Mesendoderm (in vitro differentiated cells): ENCODE results near the gene POMP.
"Not testable (repeated sequence)": the region's sequence is repeated elsewhere in the genome, so short reads cannot be mapped to it uniquely, and the experiment has no call there.

Experiments
- DNase-seq: peaks from one replicate; pipeline ENCODE4 v3.0.0; 2013
- H2AK5ac ChIP-seq: 2 replicates; pipeline ENCODE4 v1.6.1; 2013; ENCODE audit warnings: low read length, inconsistent platforms
- H2BK120ac ChIP-seq: 2 replicates; pipeline ENCODE4 v1.6.1; 2013; ENCODE audit warnings: low read depth, mild to moderate bottlenecking, low read length, moderate library complexity, mixed read lengths
- H2BK15ac ChIP-seq: replicated peaks from 2 replicates; pipeline ENCODE4 v1.6.1; 2013; ENCODE audit warnings: low read depth, mild to moderate bottlenecking, moderate library complexity
- H2BK5ac ChIP-seq: 2 replicates; pipeline ENCODE4 v1.6.1; 2013; ENCODE audit warnings: low read length, inconsistent platforms
- H3K18ac ChIP-seq: 2 replicates; pipeline ENCODE4 v1.6.1; 2013; ENCODE audit warnings: mild to moderate bottlenecking, low read length, mixed read lengths
- H3K23ac ChIP-seq: one replicate; pipeline ENCODE4 v1.6.1; 2013; ENCODE audit warnings: low read length
- H3K27ac ChIP-seq: 2 replicates; pipeline ENCODE4 v1.5.1; 2013; ENCODE audit warnings: low read depth, mild to moderate bottlenecking, inconsistent platforms, low read length, moderate library complexity
- H3K27me3 ChIP-seq: 2 replicates; pipeline ENCODE4 v1.6.1; 2013; ENCODE audit warnings: low read length, control low read depth, mild to moderate bottlenecking, inconsistent platforms; ENCODE audit not compliant: insufficient read depth, poor library complexity
- H3K36me3 ChIP-seq: 2 replicates; pipeline ENCODE4 v1.6.1; 2013; ENCODE audit warnings: low read length, inconsistent platforms; ENCODE audit not compliant: control insufficient read depth, insufficient read depth
- H3K4ac ChIP-seq: one replicate; pipeline ENCODE4 v1.6.1; 2013; ENCODE audit warnings: low read depth, mild to moderate bottlenecking, low read length, moderate library complexity
- H3K4me1 ChIP-seq: 2 replicates; pipeline ENCODE4 v1.6.1; 2013; ENCODE audit warnings: low read depth, low read length, inconsistent platforms; ENCODE audit not compliant: control insufficient read depth
- H3K4me2 ChIP-seq: 2 replicates; pipeline ENCODE4 v1.6.1; 2013; ENCODE audit warnings: low read length
- H3K4me3 ChIP-seq: 2 replicates; pipeline ENCODE4 v1.5.1; 2013; ENCODE audit warnings: mild to moderate bottlenecking, low read length
- H3K56ac ChIP-seq: one replicate; pipeline ENCODE4 v1.6.1; 2013; ENCODE audit warnings: low read length
- H3K79me1 ChIP-seq: 2 replicates; pipeline ENCODE4 v1.6.1; 2013; ENCODE audit warnings: low read length, inconsistent platforms
- H3K79me2 ChIP-seq: 2 replicates; pipeline ENCODE4 v1.6.1; 2013; ENCODE audit warnings: mild to moderate bottlenecking, low read length; ENCODE audit not compliant: control insufficient read depth, insufficient read depth
- H3K9ac ChIP-seq: 2 replicates; pipeline ENCODE4 v1.6.1; 2013; ENCODE audit warnings: low read length, inconsistent platforms
- H4K5ac ChIP-seq: one replicate; pipeline ENCODE4 v1.6.1; 2013; ENCODE audit warnings: low read length
- H4K8ac ChIP-seq: one replicate; pipeline ENCODE4 v1.6.1; 2013; ENCODE audit warnings: low read depth, mild to moderate bottlenecking, control low read depth, low read length, moderate library complexity
- WGBS: extraction: QIAGEN DNeasy Blood & Tissue Kit; methylation state at CpG from one replicate; pipeline ENCODE4 v1.1.7; 2013; ENCODE audit warnings: low lambda C conversion rate, missing lambda C conversion rate; ENCODE audit not compliant: insufficient coverage; ENCODE audit errors: extremely low coverage; 5-methylcytosine and 5-hydroxymethylcytosine counted together

The POMP gene

DNA sequence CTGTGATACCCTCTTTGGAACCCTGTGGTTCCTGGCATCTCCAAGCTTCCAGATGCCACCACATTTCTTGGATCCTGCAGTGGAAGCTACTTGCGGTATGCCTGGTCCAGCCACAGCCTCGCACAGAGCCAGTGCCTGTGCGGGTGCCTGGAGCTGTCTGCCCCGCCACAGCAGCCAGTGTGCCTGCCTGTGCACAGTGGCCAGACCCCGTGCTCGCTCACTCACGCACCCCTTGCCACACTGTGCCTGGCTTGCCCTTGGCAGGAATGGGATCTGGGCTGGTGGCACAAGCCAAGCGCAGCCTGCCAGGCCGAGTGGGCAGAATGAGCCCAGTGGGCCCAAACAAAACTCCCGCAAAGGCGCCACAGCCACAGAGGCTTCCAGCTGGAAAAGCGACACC lies 26.2 kb downstream of the POMP start:
- no peak overlapping the region for H3K56ac ChIP-seq
- H2BK120ac ChIP-seq = no peak overlapping the region
- H3K27ac ChIP-seq = no peak overlapping the region
- no CpG with 5 or more reads among the region's 12 CpGs for WGBS
- H4K8ac ChIP-seq = no peak overlapping the region
- no peak for DNase-seq
- no peak overlapping the region for H3K23ac ChIP-seq
- no peak overlapping the region for H3K4ac ChIP-seq
- no peaks in the 10 kb centered on the region for H3K27me3 ChIP-seq
- no peak overlapping the region for H2BK5ac ChIP-seq
- no peak overlapping the region for H3K9ac ChIP-seq
- no peak overlapping the region for H2BK15ac ChIP-seq
- no peaks in the 10 kb centered on the region for H3K4me1 ChIP-seq
- no peak overlapping the region for H3K4me2 ChIP-seq
- no peaks in the 10 kb centered on the region for H3K36me3 ChIP-seq
- no peak overlapping the region for H3K4me3 ChIP-seq
- no peak overlapping the region for H2AK5ac ChIP-seq
- H3K18ac ChIP-seq = no peak overlapping the region
- no peaks in the 10 kb centered on the region for H3K79me1 ChIP-seq
- H4K5ac ChIP-seq = no peak overlapping the region
- no peaks in the 10 kb centered on the region for H3K79me2 ChIP-seq

DNA sequence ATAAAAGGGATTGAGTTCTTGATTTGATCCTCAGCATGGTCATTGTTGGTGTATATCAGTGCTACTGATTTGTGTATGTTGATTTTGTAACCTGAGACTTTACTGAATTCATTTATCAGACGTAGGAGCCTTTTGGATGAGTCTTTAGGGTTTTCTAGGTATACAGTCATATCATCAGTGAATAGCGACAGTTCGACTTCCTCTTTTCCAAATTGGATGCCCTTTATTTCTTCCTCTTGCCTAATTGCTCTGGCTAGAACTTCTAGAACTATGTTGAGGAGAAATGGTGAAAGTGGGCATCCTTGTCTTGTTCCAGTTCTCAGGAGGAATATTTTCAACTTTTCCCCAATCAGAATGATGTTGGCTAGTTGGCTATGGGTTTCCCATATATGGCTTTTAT lies 27.0 kb downstream of the POMP start:
- H3K79me2 ChIP-seq = no peaks in the 10 kb centered on the region
- no peak overlapping the region for H2BK15ac ChIP-seq
- H3K23ac ChIP-seq = no peak overlapping the region
- no peak overlapping the region for H3K4ac ChIP-seq
- H3K4me2 ChIP-seq = no peak overlapping the region
- no CpG with 5 or more reads among the region's 3 CpGs for WGBS
- no peak overlapping the region for H3K27ac ChIP-seq
- H3K18ac ChIP-seq = no peak overlapping the region
- H4K8ac ChIP-seq = no peak overlapping the region
- no peak overlapping the region for H2AK5ac ChIP-seq
- no peak for DNase-seq
- H2BK120ac ChIP-seq = no peak overlapping the region
- H3K27me3 ChIP-seq = no peaks in the 10 kb centered on the region
- H3K9ac ChIP-seq = no peak overlapping the region
- no peak overlapping the region for H2BK5ac ChIP-seq
- no peaks in the 10 kb centered on the region for H3K79me1 ChIP-seq
- no peak overlapping the region for H4K5ac ChIP-seq
- H3K36me3 ChIP-seq = no peaks in the 10 kb centered on the region
- no peaks in the 10 kb centered on the region for H3K4me1 ChIP-seq
- H3K4me3 ChIP-seq = no peak overlapping the region
- H3K56ac ChIP-seq = no peak overlapping the region

DNA sequence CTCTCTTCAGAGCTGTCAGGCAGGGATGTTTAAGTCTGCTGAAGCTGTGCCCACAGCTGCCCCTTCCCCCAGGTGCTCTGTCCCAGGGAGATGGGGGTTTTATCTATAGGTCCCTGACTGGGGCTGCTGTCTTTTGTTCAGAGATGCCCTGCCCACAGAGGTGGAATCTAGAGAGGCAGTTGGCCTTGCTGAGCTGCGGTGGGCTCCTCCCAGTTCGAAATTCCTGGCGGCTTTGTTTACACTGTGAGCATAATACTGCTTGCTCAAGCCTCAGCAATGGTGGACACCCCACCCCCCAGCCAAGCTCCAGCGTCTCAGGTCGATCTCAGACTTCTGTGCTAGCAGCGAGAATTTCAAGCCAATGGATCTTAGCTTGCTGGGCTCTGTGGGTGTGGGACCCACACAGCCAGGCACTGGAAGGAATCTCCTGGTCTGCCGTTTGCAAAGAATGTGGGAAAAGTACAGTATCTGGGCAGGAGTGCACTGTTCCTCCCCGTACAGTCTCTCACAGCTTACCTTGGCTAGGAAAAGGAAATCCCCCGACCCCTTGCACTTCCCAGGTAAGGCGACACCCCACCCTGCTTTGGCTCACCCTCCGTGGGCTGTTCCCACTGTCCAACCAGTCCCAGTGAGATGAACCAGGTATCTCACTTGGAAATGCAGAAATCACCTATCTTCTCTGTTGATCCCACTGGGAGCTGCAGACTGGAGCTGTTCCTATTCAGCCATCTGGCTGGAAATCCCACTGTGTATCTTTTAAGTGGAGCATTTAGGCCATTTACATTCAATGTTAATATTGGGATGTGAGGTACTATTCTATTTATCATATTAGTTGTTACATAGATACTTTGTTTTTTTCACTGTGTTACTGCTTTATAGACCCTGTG lies 34.9 kb downstream of the POMP start:
- H3K18ac ChIP-seq, H3K79me2 ChIP-seq, H3K36me3 ChIP-seq, H3K4me3 ChIP-seq, H3K23ac ChIP-seq, H4K5ac ChIP-seq, H2BK15ac ChIP-seq, H3K27me3 ChIP-seq, H4K8ac ChIP-seq, H3K4me2 ChIP-seq, H2AK5ac ChIP-seq, H2BK5ac ChIP-seq, H3K27ac ChIP-seq, H3K4me1 ChIP-seq, H3K79me1 ChIP-seq: not testable (repeated sequence)
- DNase-seq = peak; percentile 76
- no CpG with 5 or more reads among the region's 11 CpGs for WGBS
- Histone ChIP-seq H3K9ac (peak overlapping the region; percentile 24), H2BK120ac (peak overlapping the region; percentile 73), H3K56ac (peak overlapping the region; percentile 44), H3K4ac (peak overlapping the region; percentile 41)

DNA sequence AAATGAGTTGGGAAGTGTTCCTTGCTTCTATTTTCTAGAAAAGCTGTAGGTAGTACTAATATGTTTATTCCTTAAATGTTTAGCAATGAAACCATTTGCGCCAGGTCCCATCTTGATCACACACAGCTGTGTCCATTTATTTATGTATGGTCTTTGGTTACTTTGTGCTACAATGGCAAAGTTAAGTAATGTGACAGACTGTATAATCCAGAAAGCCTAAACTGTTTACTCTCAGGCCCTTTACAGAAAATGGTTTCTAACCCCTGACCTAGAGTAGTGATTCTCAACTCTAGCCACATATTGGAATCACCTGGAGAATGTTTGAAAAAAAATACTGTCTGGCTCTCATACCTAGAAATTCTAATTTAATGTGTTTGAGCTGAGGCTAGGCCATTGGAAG lies 38.5 kb downstream of the POMP start:
- no peak overlapping the region for H3K4me2 ChIP-seq
- no CpG with 5 or more reads among the region's 1 CpG for WGBS
- no peaks in the 10 kb centered on the region for H3K36me3 ChIP-seq
- H3K27ac ChIP-seq = no peak overlapping the region
- no peak overlapping the region for H3K56ac ChIP-seq
- H3K79me1 ChIP-seq = no peaks in the 10 kb centered on the region
- no peaks in the 10 kb centered on the region for H3K79me2 ChIP-seq
- DNase-seq = no peak
- H3K23ac ChIP-seq = no peak overlapping the region
- H2BK5ac ChIP-seq = no peak overlapping the region
- no peaks in the 10 kb centered on the region for H3K27me3 ChIP-seq
- no peak overlapping the region for H3K9ac ChIP-seq
- H3K4me3 ChIP-seq = no peak overlapping the region
- no peak overlapping the region for H2BK120ac ChIP-seq
- no peak overlapping the region for H2AK5ac ChIP-seq
- H3K4me1 ChIP-seq = peaks cover 2% of the 10 kb centered on the region
- H4K8ac ChIP-seq = no peak overlapping the region
- no peak overlapping the region for H3K4ac ChIP-seq
- no peak overlapping the region for H3K18ac ChIP-seq
- H4K5ac ChIP-seq = no peak overlapping the region
- no peak overlapping the region for H2BK15ac ChIP-seq

DNA sequence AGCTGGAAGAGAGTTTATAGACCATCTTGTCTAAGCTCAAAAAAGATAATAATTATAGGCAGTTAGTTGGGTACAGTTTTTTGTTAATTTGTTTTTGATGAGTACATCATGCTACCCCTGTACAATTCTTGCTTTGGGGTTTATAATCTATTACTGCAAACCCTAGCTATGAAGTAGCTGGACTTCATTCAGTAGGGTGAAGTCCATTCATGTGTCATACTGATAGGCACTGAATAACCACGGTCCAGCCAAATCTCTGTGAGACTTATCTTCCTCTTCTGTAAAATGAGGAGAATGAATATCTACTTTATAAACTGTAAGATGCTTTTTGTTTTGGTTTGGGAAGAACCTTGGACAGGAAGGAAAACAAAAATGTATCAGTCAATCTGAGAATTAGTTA lies 40.3 kb downstream of the POMP start:
- Histone ChIP-seq H2BK120ac (no peak overlapping the region), H3K56ac (no peak overlapping the region), H2BK15ac (no peak overlapping the region), H3K79me1 (no peaks in the 10 kb centered on the region), H3K27ac (no peak overlapping the region), H2BK5ac (no peak overlapping the region), H4K5ac (no peak overlapping the region), H2AK5ac (no peak overlapping the region), H4K8ac (no peak overlapping the region), H3K9ac (no peak overlapping the region), H3K4me2 (no peak overlapping the region), H3K23ac (no peak overlapping the region), H3K36me3 (no peaks in the 10 kb centered on the region), H3K4me3 (no peak overlapping the region), H3K27me3 (no peaks in the 10 kb centered on the region), H3K4ac (no peak overlapping the region), H3K79me2 (no peaks in the 10 kb centered on the region), H3K4me1 (peaks cover 4% of the 10 kb centered on the region), H3K18ac (no peak overlapping the region)
- no CpG with 5 or more reads among the region's 1 CpG for WGBS
- DNase-seq = no peak

DNA sequence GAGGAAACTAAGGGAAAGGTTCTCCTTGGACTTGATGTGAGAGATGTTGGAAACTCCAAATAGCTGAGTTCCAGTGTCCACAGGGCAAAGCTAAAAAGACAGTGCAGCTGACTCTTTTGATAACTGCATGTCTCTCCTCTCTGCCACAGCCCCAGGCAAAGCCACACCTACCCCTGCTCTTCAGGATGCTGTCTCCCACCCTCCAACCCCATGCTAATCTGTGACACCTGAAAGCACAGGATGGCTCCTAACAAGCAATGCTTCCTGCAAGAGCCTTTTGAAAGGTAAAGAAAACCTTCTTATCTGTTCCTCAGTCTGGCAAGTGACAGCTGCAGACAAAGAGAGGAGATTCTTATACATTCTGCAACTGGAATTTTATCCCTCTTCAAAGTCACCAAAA lies 45.4 kb downstream of the POMP start:
- Histone ChIP-seq H3K27ac (peak overlapping the region; percentile 16), H3K9ac (peak overlapping the region; percentile 20), H3K27me3 (no peaks in the 10 kb centered on the region), H3K4ac (no peak overlapping the region), H4K5ac (peak overlapping the region; percentile 48), H3K79me2 (no peaks in the 10 kb centered on the region), H3K79me1 (no peaks in the 10 kb centered on the region), H2AK5ac (no peak overlapping the region), H3K4me3 (no peak overlapping the region), H2BK15ac (no peak overlapping the region), H3K36me3 (no peaks in the 10 kb centered on the region), H2BK5ac (peak overlapping the region; percentile 86), H3K23ac (no peak overlapping the region), H3K4me1 (peaks cover 11% of the 10 kb centered on the region), H3K4me2 (no peak overlapping the region), H3K56ac (peak overlapping the region; percentile 72), H2BK120ac (no peak overlapping the region), H4K8ac (no peak overlapping the region), H3K18ac (no peak overlapping the region)
- DNase-seq = peak; percentile 78
